OCI-LY1 (cell line): ENCODE results near the gene ZNF319.
A peak's percentile ranks its signal among the peaks of the same experiment; 100 is the strongest.

Experiments
- H2AFZ ChIP-seq: fragments of 200-600 bp; sonication (generic), shearing (Covaris generic); 2 replicates; pipeline ENCODE4 v1.6.0; 2014; ENCODE audit warnings: antibody characterized with exemption, mild to moderate bottlenecking, low read length
- H3F3A ChIP-seq: fragments of 200-600 bp; sonication (generic), shearing (Covaris generic); 2 replicates; pipeline ENCODE4 v1.6.0; 2014; ENCODE audit warnings: mild to moderate bottlenecking, antibody characterized with exemption, low read length, moderate library complexity; ENCODE audit not compliant: insufficient read depth
- H3K27ac ChIP-seq: fragments of 200-600 bp; sonication (generic); 2 replicates; pipeline ENCODE4 v1.5.1; 2014; ENCODE audit warnings: low read length, mixed run types, mild to moderate bottlenecking, low read depth; ENCODE audit not compliant: poor library complexity, severe bottlenecking
- H3K27me3 ChIP-seq: fragments of 200-600 bp; sonication (generic); 2 replicates; pipeline ENCODE4 v1.6.0; 2014; ENCODE audit warnings: antibody characterized with exemption, mild to moderate bottlenecking, low read length, moderate library complexity; ENCODE audit not compliant: insufficient read depth
- H3K36me3 ChIP-seq: fragments of 200-600 bp; sonication (generic); 2 replicates; pipeline ENCODE4 v1.6.1; 2014; ENCODE audit warnings: mild to moderate bottlenecking, antibody characterized with exemption, low read length, moderate library complexity, mixed read lengths; ENCODE audit not compliant: insufficient read depth
- H3K4me1 ChIP-seq: fragments of 200-600 bp; sonication (generic); 2 replicates; pipeline ENCODE4 v1.5.1; 2014; ENCODE audit warnings: mild to moderate bottlenecking, low read length, moderate library complexity; ENCODE audit not compliant: insufficient read depth, severe bottlenecking
- H3K4me2 ChIP-seq: fragments of 200-600 bp; sonication (generic), shearing (Covaris generic); 2 replicates; pipeline ENCODE4 v1.6.1; 2014; ENCODE audit warnings: low read length
- H3K4me3 ChIP-seq: fragments of 200-600 bp; sonication (generic); 2 replicates; pipeline ENCODE4 v1.5.1; 2014; ENCODE audit warnings: low read length, low read depth, mild to moderate bottlenecking, mixed read lengths; ENCODE audit not compliant: poor library complexity, severe bottlenecking
- H3K79me2 ChIP-seq: fragments of 200-600 bp; shearing (Covaris generic); 2 replicates; pipeline ENCODE4 v1.6.1; 2016; ENCODE audit warnings: mixed run types, low read length, mixed read lengths; ENCODE audit not compliant: insufficient read depth
- H3K9ac ChIP-seq: fragments of 200-600 bp; sonication (generic), shearing (Covaris generic); 2 replicates; pipeline ENCODE4 v1.6.1; 2014; ENCODE audit warnings: mild to moderate bottlenecking, low read length, mixed read lengths
- H3K9me2 ChIP-seq: fragments of 200-600 bp; sonication (generic), shearing (Covaris generic); 2 replicates; pipeline ENCODE4 v1.6.1; 2014; ENCODE audit warnings: low read depth, mild to moderate bottlenecking, low read length, mixed read lengths
- H3K9me3 ChIP-seq: fragments of 200-600 bp; shearing (Covaris generic); 2 replicates; pipeline ENCODE4 v1.6.1; 2014; ENCODE audit warnings: low read length, mixed read lengths
- H4K20me1 ChIP-seq: fragments of 200-600 bp; sonication (generic), shearing (Covaris generic); 2 replicates; pipeline ENCODE4 v1.6.0; 2016; ENCODE audit warnings: mild to moderate bottlenecking, low read length; ENCODE audit not compliant: insufficient read depth
- EZH2 ChIP-seq: fragments of 200-600 bp; sonication (generic), shearing (Covaris generic); IDR thresholded peaks from 2 replicates; pipeline ENCODE4 v1.8.0; 2017; ENCODE audit warnings: borderline replicate concordance, mixed run types, mild to moderate bottlenecking, antibody characterized with exemption, low read length, moderate library complexity, mixed read lengths
- TF ChIP-seq, protein P1 (sequence below): fragments of 200-600 bp; sonication (generic), shearing (Covaris generic); IDR thresholded peaks from 2 replicates; pipeline ENCODE4 v1.5.1; 2017; ENCODE audit warnings: mild to moderate bottlenecking, antibody characterized with exemption, low read length, moderate library complexity, mixed read lengths

ZNF319 gene

DNA sequence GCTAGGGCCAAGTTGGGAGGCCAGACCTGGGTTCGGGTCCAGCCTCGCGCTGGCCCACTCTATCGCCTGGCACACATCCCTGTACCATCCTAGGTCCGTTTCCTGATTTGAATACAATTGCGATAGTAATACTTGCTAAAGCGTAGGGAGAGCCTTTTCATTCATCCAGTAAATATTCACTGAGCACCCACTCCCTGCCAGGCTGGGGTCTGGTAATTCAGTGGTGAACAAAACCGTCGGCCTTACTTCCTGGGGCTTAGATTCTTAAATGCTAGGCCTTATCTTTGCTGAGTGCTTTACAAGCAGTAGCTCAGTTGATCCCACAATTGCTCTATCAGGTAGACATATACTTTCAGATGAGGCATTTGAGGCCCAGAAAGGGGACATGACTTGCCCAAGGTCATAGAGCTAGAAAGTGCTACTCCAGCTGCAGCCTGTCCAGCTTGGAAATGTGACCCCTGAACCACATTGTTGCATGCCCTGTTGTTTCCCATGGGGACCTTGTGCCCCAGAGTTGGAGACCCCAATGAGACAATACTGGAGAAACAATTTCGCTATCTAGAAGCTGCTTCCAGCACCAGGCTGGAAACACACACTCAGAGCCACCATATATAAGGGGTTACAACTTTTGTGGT is 1.4 kb upstream of the ZNF319 start:
- Histone ChIP-seq H3K36me3 (peaks cover 39% of the 10 kb centered on the region), H2AFZ (no peak overlapping the region), H3K9me3 (no peaks in the 10 kb centered on the region), H3K4me1 (peaks cover 22% of the 10 kb centered on the region), H3F3A (no peaks in the 10 kb centered on the region), H3K27ac (no peak overlapping the region), H3K4me3 (peak overlapping the region; percentile 70), H3K4me2 (peak overlapping the region; percentile 80), H3K27me3 (no peaks in the 10 kb centered on the region), H3K9ac (peak overlapping the region; percentile 74), H3K79me2 (no peaks in the 10 kb centered on the region), H4K20me1 (no peaks in the 10 kb centered on the region), H3K9me2 (no peaks in the 10 kb centered on the region)
- TF ChIP-seq EZH2 = no peak
- TF ChIP-seq, protein P1, sequence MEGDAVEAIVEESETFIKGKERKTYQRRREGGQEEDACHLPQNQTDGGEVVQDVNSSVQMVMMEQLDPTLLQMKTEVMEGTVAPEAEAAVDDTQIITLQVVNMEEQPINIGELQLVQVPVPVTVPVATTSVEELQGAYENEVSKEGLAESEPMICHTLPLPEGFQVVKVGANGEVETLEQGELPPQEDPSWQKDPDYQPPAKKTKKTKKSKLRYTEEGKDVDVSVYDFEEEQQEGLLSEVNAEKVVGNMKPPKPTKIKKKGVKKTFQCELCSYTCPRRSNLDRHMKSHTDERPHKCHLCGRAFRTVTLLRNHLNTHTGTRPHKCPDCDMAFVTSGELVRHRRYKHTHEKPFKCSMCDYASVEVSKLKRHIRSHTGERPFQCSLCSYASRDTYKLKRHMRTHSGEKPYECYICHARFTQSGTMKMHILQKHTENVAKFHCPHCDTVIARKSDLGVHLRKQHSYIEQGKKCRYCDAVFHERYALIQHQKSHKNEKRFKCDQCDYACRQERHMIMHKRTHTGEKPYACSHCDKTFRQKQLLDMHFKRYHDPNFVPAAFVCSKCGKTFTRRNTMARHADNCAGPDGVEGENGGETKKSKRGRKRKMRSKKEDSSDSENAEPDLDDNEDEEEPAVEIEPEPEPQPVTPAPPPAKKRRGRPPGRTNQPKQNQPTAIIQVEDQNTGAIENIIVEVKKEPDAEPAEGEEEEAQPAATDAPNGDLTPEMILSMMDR = no peak

DNA sequence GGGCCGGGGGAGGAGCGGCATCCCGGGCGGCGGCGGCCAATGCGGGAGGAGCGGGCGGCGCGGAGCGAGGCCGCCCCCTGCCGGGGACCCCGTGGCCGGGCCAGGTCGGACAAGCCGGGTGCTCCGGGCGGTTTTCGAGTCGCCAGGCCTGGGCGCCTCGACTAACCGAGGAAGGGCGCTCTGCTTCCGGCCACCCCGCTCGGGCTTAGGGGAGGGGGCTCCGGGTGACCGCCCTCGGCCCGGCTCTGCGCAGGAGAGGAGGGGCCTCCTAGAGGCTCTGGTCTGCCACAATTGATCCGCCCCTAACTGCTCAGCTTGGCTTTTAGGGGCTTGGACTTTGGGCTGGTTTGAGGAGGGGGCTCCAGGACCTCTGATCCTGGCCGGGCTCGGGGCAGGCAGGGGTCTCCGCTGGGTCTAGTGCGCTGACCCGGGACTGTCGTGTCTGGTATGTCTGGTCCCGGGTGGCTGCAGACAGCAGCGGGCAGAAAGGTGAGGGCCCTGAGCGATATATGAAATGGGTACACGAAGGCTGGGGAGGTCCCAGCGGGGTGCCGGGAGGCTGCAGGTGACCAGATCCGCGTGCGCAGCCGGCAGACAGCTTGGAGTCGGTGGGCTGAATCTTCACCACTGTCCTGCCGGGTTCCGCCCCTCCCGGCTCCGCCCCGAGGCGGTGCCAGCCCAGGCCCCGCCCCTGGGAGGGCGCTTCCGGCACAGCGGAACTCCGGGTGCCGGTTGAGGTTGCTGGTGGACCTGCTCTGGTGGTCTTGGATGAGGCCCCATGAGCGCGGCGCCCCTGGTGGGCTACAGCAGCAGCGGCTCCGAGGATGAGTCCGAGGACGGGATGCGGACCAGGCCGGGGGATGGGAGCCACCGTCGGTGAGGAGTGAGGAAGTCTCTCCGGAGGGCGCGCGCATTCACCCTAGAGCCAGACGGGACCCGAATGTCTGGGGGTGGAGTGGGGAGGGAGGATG is 519 bp upstream of the ZNF319 start, which contains the start of gene USB1:
USB1 (plus strand) TSS at position 702 of the 971 bp plus-strand sequence; CDS start at position 779, 77 bp downstream.
- Histone ChIP-seq H3K4me3 (peak within 1 kb of the TSS; percentile 70), H3K27me3 (no peaks in the 10 kb centered on the region), H4K20me1 (no peaks in the 10 kb centered on the region), H3K4me2 (peak within 1 kb of the TSS; percentile 97), H3K9me3 (no peaks in the 10 kb centered on the region), H3F3A (no peaks in the 10 kb centered on the region), H3K27ac (peak within 1 kb of the TSS; percentile 73), H3K4me1 (peaks cover 22% of the 10 kb centered on the region), H2AFZ (no peak within 1 kb of the TSS), H3K36me3 (peaks cover 36% of the 10 kb centered on the region), H3K9ac (peak within 1 kb of the TSS; percentile 95), H3K79me2 (no peaks in the 10 kb centered on the region), H3K9me2 (no peaks in the 10 kb centered on the region)
- TF ChIP-seq, protein P1 = peak; percentile 44
- no peak for TF ChIP-seq EZH2

DNA sequence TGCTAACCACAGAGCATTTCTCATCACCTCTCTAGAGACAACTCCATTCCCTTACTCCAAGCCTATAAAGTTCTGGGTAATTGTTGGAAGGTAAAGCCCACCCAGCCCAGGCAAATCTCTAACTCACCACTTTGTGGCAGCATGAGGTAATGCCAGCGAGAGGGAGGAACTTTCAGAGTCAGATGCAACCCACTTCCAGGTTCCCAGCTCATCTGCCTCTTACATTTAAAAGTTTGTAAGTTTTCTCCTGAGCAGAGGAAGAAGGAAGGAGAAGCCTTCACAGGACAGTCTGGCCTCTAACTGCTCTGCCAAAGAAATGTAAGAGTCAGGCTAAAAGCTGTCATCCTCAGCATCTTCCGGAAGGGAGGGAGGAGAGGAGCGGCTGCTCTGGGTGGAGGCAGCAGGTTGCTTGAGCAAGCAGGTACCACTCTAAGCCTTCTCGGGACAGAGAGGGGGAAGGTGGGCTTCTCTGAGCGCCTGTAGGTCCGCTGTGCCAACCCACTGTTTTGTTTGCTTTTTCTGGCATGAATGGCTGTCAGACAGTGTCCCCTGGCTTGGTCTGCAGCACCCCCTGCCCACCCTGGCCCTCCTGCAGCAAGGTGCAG is 1.0 kb downstream of the ZNF319 start:
- H3K27ac ChIP-seq = peak overlapping the region; percentile 74
- peak overlapping the region; percentile 70 for H3K4me3 ChIP-seq
- no peaks in the 10 kb centered on the region for H4K20me1 ChIP-seq
- peak overlapping the region; percentile 95 for H3K9ac ChIP-seq
- H3K9me3 ChIP-seq = no peaks in the 10 kb centered on the region
- H2AFZ ChIP-seq = no peak overlapping the region
- TF ChIP-seq, protein P1 = peak; percentile 32; the same call in 1 of the 2 replicates
- no peak for TF ChIP-seq EZH2
- no peaks in the 10 kb centered on the region for H3K27me3 ChIP-seq
- peak overlapping the region; percentile 97 for H3K4me2 ChIP-seq
- peaks cover 34% of the 10 kb centered on the region for H3K36me3 ChIP-seq
- H3K4me1 ChIP-seq = peaks cover 22% of the 10 kb centered on the region
- no peaks in the 10 kb centered on the region for H3K79me2 ChIP-seq
- no peaks in the 10 kb centered on the region for H3F3A ChIP-seq
- H3K9me2 ChIP-seq = no peaks in the 10 kb centered on the region
